ENCODE measurements around the gene PWWP2A.

DNA sequence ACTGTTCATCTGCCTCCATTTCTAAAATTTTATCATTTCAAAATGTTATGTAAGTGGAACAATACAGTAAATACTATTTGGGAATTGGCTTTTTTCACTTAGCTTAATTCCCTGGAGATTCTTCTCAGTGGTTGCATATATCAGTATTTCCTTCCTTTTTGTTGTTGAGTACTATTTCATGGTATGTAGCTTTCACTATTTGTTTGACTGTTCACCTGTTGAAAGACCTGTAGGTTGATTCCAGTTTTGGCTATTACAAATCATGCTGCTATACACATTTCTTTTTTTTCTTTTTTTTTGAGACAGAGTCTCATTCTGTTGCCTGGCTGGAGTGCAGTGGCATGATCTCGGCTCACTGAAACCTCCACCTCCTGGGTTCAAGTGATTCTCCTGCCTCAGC is 33.0 kb upstream of the PWWP2A start:
- TF ChIP-seq TAF1 (IDR thresholded peaks at IDR 0.05; ENCODE audit: low read depth, low read length) (no peak), POLR2A (IDR thresholded peaks at IDR 0.05; ENCODE audit: low read depth, low read length) (no peak)
